Muscle layer of duodenum (tissue), 2 donors: ENCODE results near the gene COBL.

Source experiments
- H3K27ac ChIP-seq: one replicate; pipeline ENCODE4 v1.7.0; 2013; ENCODE audit warnings: mild to moderate bottlenecking, low read length
- H3K27me3 ChIP-seq: one replicate; pipeline ENCODE4 v1.7.0; 2013; ENCODE audit warnings: low read depth, mild to moderate bottlenecking, control low read depth, low read length
- H3K36me3 ChIP-seq, 2 donors: one replicate each; pipeline ENCODE4 v1.7.0; 2013; ENCODE audit warnings: low read length in 2 of 2, control low read depth in 1 of 2, mild to moderate bottlenecking in 1 of 2; ENCODE audit not compliant: insufficient read depth in 2 of 2, control insufficient read depth in 1 of 2
- H3K4me1 ChIP-seq, 2 donors: one replicate each; pipeline ENCODE4 v1.7.0; 2013; ENCODE audit warnings: low read length in 2 of 2, mild to moderate bottlenecking in 2 of 2, control low read depth in 1 of 2, moderate library complexity in 1 of 2; ENCODE audit not compliant: insufficient read depth in 2 of 2, control insufficient read depth in 1 of 2
- H3K4me3 ChIP-seq, 2 donors: one replicate each; pipeline ENCODE4 v1.7.0; 2013; ENCODE audit warnings: low read length in 2 of 2, low read depth in 1 of 2, mild to moderate bottlenecking in 1 of 2
- H3K9me3 ChIP-seq, 2 donors: one replicate each; pipeline ENCODE4 v1.7.0; 2013; ENCODE audit warnings: low read length in 2 of 2, control low read depth in 1 of 2, mild to moderate bottlenecking in 1 of 2; ENCODE audit not compliant: control insufficient read depth in 1 of 2
- donor health status: healthy.

Gene COBL

GRCh38 chr7:51256209-51256781 is 60.3 kb downstream of the COBL start:
- Histone ChIP-seq H3K4me3 (no peak overlapping the region), H3K36me3 (no peaks in the 10 kb centered on the region), H3K27me3 (no peaks in the 10 kb centered on the region), H3K9me3 (no peaks in the 10 kb centered on the region), H3K4me1 (peaks cover 0 to 3% of the 10 kb centered on the region in 2 donors), H3K27ac (no peak overlapping the region)

- Histone ChIP-seq H3K4me3 (no peak overlapping the region), H3K27me3 (no peaks in the 10 kb centered on the region), H3K36me3 (no peaks in the 10 kb centered on the region), H3K9me3 (no peaks in the 10 kb centered on the region), H3K4me1 (peaks cover 0 to 3% of the 10 kb centered on the region in 2 donors), H3K27ac (no peak overlapping the region)
These were observed 60.9 kb downstream of the COBL start for GRCh38 chr7:51255536-51256208.

- peaks cover 0 to 3% of the 10 kb centered on the region in 2 donors for H3K4me1 ChIP-seq
- no peaks in the 10 kb centered on the region for H3K36me3 ChIP-seq
- H3K4me3 ChIP-seq, result no peak overlapping the region
- H3K27me3 ChIP-seq, result no peaks in the 10 kb centered on the region
- H3K27ac ChIP-seq, result no peak overlapping the region
- H3K9me3 ChIP-seq, result no peaks in the 10 kb centered on the region
These were observed 61.6 kb downstream of the COBL start for GRCh38 chr7:51255036-51255435.

GRCh38 chr7:51253157-51253556 is 63.5 kb downstream of the COBL start:
- no peak overlapping the region for H3K4me3 ChIP-seq
- H3K36me3 ChIP-seq, result no peaks in the 10 kb centered on the region
- H3K27me3 ChIP-seq, result no peaks in the 10 kb centered on the region
- peaks cover 0 to 3% of the 10 kb centered on the region in 2 donors for H3K4me1 ChIP-seq
- H3K9me3 ChIP-seq, result no peaks in the 10 kb centered on the region
- no peak overlapping the region for H3K27ac ChIP-seq

- H3K4me3 ChIP-seq, result no peak overlapping the region
- H3K4me1 ChIP-seq, result peaks cover 5 to 8% of the 10 kb centered on the region in 2 donors
- H3K36me3 ChIP-seq, result no peaks in the 10 kb centered on the region
- H3K27ac ChIP-seq, result no peak overlapping the region
- H3K9me3 ChIP-seq, result no peaks in the 10 kb centered on the region
- H3K27me3 ChIP-seq, result no peaks in the 10 kb centered on the region
These were observed 65.3 kb downstream of the COBL start for GRCh38 chr7:51251290-51251689.

GRCh38 chr7:51250512-51250911 is 66.1 kb downstream of the COBL start:
- no peaks in the 10 kb centered on the region for H3K27me3 ChIP-seq
- no peaks in the 10 kb centered on the region for H3K36me3 ChIP-seq
- H3K27ac ChIP-seq, result no peak overlapping the region
- no peak overlapping the region for H3K4me3 ChIP-seq
- H3K4me1 ChIP-seq, result peaks cover 6 to 13% of the 10 kb centered on the region in 2 donors
- H3K9me3 ChIP-seq, result no peaks in the 10 kb centered on the region

- no peak overlapping the region for H3K27ac ChIP-seq
- H3K4me3 ChIP-seq, result no peak overlapping the region
- H3K9me3 ChIP-seq, result no peaks in the 10 kb centered on the region
- peaks cover 6 to 13% of the 10 kb centered on the region in 2 donors for H3K4me1 ChIP-seq
- no peaks in the 10 kb centered on the region for H3K27me3 ChIP-seq
- no peaks in the 10 kb centered on the region for H3K36me3 ChIP-seq
These were observed 66.6 kb downstream of the COBL start for GRCh38 chr7:51249991-51250390.

- no peak overlapping the region for H3K4me3 ChIP-seq
- peaks cover 6 to 13% of the 10 kb centered on the region in 2 donors for H3K4me1 ChIP-seq
- no peaks in the 10 kb centered on the region for H3K36me3 ChIP-seq
- no peaks in the 10 kb centered on the region for H3K27me3 ChIP-seq
- H3K9me3 ChIP-seq, result no peaks in the 10 kb centered on the region
- H3K27ac ChIP-seq, result no peak overlapping the region
These were observed 67.2 kb downstream of the COBL start for GRCh38 chr7:51249187-51249945.

GRCh38 chr7:51246258-51247245 is 70.1 kb downstream of the COBL start:
- H3K27ac ChIP-seq, result peak overlapping the region; percentile 8
- no peaks in the 10 kb centered on the region for H3K9me3 ChIP-seq
- no peak overlapping the region for H3K4me3 ChIP-seq
- no peaks in the 10 kb centered on the region for H3K27me3 ChIP-seq
- peaks cover 5 to 21% of the 10 kb centered on the region in 2 donors for H3K4me1 ChIP-seq
- H3K36me3 ChIP-seq, result no peaks in the 10 kb centered on the region

GRCh38 chr7:51244885-51245284 is 71.7 kb downstream of the COBL start:
- H3K27me3 ChIP-seq, result no peaks in the 10 kb centered on the region
- no peak overlapping the region for H3K4me3 ChIP-seq
- H3K4me1 ChIP-seq, result peaks cover 3 to 21% of the 10 kb centered on the region in 2 donors
- no peak overlapping the region for H3K27ac ChIP-seq
- H3K36me3 ChIP-seq, result no peaks in the 10 kb centered on the region
- H3K9me3 ChIP-seq, result no peaks in the 10 kb centered on the region

- H3K27me3 ChIP-seq, result no peaks in the 10 kb centered on the region
- no peaks in the 10 kb centered on the region for H3K36me3 ChIP-seq
- H3K9me3 ChIP-seq, result no peaks in the 10 kb centered on the region
- no peak overlapping the region for H3K27ac ChIP-seq
- H3K4me3 ChIP-seq, result no peak overlapping the region
- H3K4me1 ChIP-seq, result peaks cover 3 to 21% of the 10 kb centered on the region in 2 donors
These were observed 72.6 kb downstream of the COBL start for GRCh38 chr7:51244053-51244452.
